ENCODE measurements around the gene CRBN. TPM values are rescaled to one million over a fixed set of nuclear protein-coding genes. Genes with fewer than 3 reads are reported as not detected.

CRBN gene
- total RNA-seq (2014; rRNA removed; shearing (Covaris generic)): 48.8 and 69.6 TPM in 2 replicates
- 41.1 and 45.7 TPM in 2 replicates for polyA plus RNA-seq (2016; fragmentation: Nextera tagmentation; extraction: Ambion mirVana)

DNA sequence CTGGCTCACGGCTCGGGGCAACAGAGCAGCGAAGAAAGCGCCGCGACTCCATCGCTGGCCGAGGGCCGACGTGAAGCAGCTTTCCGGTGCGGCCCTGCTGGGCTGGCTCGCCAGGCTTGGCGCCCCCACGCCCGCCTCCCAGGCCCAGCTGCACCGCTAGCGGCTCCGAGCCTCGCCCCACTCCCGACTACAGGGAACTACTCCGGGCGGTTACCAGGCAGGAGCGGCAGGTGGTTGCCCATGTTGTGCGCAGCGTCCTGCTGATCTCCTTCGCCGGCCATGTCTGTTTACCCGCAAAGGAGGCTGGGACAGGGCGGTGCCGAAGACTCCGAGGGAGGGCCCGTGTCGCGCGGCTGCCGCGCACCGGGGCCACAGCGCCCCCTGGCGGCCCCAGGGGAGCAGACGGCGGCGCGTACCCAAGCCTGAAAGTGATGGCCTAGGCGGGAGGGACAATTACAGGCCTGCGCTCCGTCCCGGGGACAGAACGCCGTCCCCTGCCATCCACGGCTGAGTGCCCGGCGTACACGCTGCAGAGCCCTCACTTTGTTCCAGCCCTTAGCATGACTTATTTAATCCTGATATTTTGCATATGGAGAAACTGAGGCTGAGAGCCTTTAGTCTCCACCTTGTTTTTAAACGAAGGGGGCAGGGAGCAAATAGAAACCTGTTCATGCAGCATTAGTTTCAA, at the start of gene CRBN:
TSS of gene CRBN (minus strand) at position 285 of the 688 bp plus-strand sequence. CDS start at position 281, 4 bp downstream.
- H3K27ac ChIP-seq: peak within 1 kb of the TSS; percentile 23; the same call in 1 of the 2 replicates
- H3K27me3 ChIP-seq (replicated peaks; ENCODE audit: insufficient read depth): no peaks in the 10 kb centered on the region
- no peaks in the 10 kb centered on the region for H3K9me3 ChIP-seq (ENCODE audit: low read depth)
- H4K20me1 ChIP-seq (ENCODE audit: insufficient read depth): peaks cover 10% of the 10 kb centered on the region; the same call in 1 of the 2 replicates
- peak within 1 kb of the TSS; percentile 95 for H3K9ac ChIP-seq
- peak within 1 kb of the TSS; percentile 88 for H3K4me3 ChIP-seq
- peak; percentile 94 for DNase-seq
- peak within 1 kb of the TSS; percentile 98 for H3K4me2 ChIP-seq (ENCODE audit: unreplicated experiment)
- H3K9me2 ChIP-seq (ENCODE audit: insufficient read depth): no peaks in the 10 kb centered on the region
- WGBS, 2 experiments (ENCODE audit: low coverage in 1 of 2, low lambda C conversion rate in 2 of 2, missing lambda C conversion rate in 2 of 2): 0 to 1% methylated on average over 53 to 56 of the region's 56 CpGs
- no peaks in the 10 kb centered on the region for H3K36me3 ChIP-seq (ENCODE audit: low read depth)
- H2AFZ ChIP-seq: peak within 1 kb of the TSS; percentile 76
- no peak for TF ChIP-seq EZH2 (IDR thresholded peaks at IDR 0.05; ENCODE audit: insufficient read depth, poor library complexity, severe bottlenecking)
- TF ChIP-seq EZH2phosphoT487 (IDR thresholded peaks at IDR 0.05; ENCODE audit: insufficient read depth, low read depth): no peak
- H3F3A ChIP-seq (ENCODE audit: insufficient read depth): peaks cover 6% of the 10 kb centered on the region
- in situ Hi-C loops (cut with MboI): no loop called here
- peaks cover 24% of the 10 kb centered on the region for H3K4me1 ChIP-seq (ENCODE audit: insufficient read depth)
- H3K79me2 ChIP-seq (ENCODE audit: insufficient read depth): peaks cover 46% of the 10 kb centered on the region

- in situ Hi-C loops (cut with MboI): no loop called here
- Histone ChIP-seq H3K9ac (no peak overlapping the region), H3K27me3 (replicated peaks; ENCODE audit: insufficient read depth) (no peaks in the 10 kb centered on the region), H3K4me3 (no peak overlapping the region), H3K27ac (no peak overlapping the region), H2AFZ (no peak overlapping the region), H3K9me2 (ENCODE audit: insufficient read depth) (no peaks in the 10 kb centered on the region), H3K79me2 (ENCODE audit: insufficient read depth) (no peaks in the 10 kb centered on the region), H3K4me2 (ENCODE audit: unreplicated experiment) (no peak overlapping the region), H3F3A (ENCODE audit: insufficient read depth) (no peaks in the 10 kb centered on the region), H3K9me3 (ENCODE audit: low read depth) (no peaks in the 10 kb centered on the region), H4K20me1 (ENCODE audit: insufficient read depth) (no peaks in the 10 kb centered on the region), H3K4me1 (ENCODE audit: insufficient read depth) (no peaks in the 10 kb centered on the region), H3K36me3 (ENCODE audit: low read depth) (no peaks in the 10 kb centered on the region)
- DNase-seq: no peak
- TF ChIP-seq EZH2phosphoT487 (IDR thresholded peaks at IDR 0.05; ENCODE audit: insufficient read depth, low read depth) (no peak), EZH2 (IDR thresholded peaks at IDR 0.05; ENCODE audit: insufficient read depth, poor library complexity, severe bottlenecking) (no peak)
- WGBS, 2 experiments (ENCODE audit: low coverage in 1 of 2, low lambda C conversion rate in 2 of 2, missing lambda C conversion rate in 2 of 2): 8 to 11% methylated on average over 1 of the region's 1 CpG
Measured at GRCh38 chr3:3227640-3228039, 48.1 kb upstream of the CRBN start.

- Histone ChIP-seq H3K4me1 (ENCODE audit: insufficient read depth) (no peaks in the 10 kb centered on the region), H3K36me3 (ENCODE audit: low read depth) (no peaks in the 10 kb centered on the region), H4K20me1 (ENCODE audit: insufficient read depth) (no peaks in the 10 kb centered on the region), H3K27me3 (replicated peaks; ENCODE audit: insufficient read depth) (no peaks in the 10 kb centered on the region), H3F3A (ENCODE audit: insufficient read depth) (no peaks in the 10 kb centered on the region), H3K27ac (no peak overlapping the region), H3K4me2 (ENCODE audit: unreplicated experiment) (no peak overlapping the region), H3K4me3 (no peak overlapping the region), H2AFZ (no peak overlapping the region), H3K79me2 (ENCODE audit: insufficient read depth) (no peaks in the 10 kb centered on the region), H3K9ac (no peak overlapping the region), H3K9me2 (ENCODE audit: insufficient read depth) (no peaks in the 10 kb centered on the region), H3K9me3 (ENCODE audit: low read depth) (no peaks in the 10 kb centered on the region)
- in situ Hi-C loops (cut with MboI): no loop called here
- WGBS, 2 experiments (ENCODE audit: low coverage in 1 of 2, low lambda C conversion rate in 2 of 2, missing lambda C conversion rate in 2 of 2): 25 to 44% methylated on average over 2 of the region's 2 CpGs
- TF ChIP-seq EZH2phosphoT487 (IDR thresholded peaks at IDR 0.05; ENCODE audit: insufficient read depth, low read depth) (no peak), EZH2 (IDR thresholded peaks at IDR 0.05; ENCODE audit: insufficient read depth, poor library complexity, severe bottlenecking) (no peak)
- no peak for DNase-seq
Measured at GRCh38 chr3:3221528-3221927, 42.0 kb upstream of the CRBN start.

DNA sequence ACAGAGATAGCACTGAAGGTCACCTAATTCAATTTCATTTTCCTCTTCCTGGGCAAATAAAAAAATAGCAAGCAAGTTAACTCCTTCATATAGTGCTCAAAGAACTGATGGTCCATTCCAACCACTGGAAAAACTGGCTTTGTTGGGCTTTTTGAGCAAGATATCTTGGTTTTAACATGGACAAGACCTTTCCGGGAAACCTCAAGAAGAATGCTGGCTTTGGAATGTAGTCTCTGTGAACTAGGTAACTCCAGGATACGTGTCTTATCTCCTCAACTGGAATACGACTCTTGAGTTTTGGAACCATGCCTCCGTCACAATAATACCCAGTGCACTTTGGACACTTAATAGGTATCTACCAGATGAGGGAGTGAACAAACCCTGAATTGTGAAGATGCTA, 36.9 kb upstream of the CRBN start:
- Histone ChIP-seq H3F3A (ENCODE audit: insufficient read depth) (no peaks in the 10 kb centered on the region), H3K9me2 (ENCODE audit: insufficient read depth) (no peaks in the 10 kb centered on the region), H3K27me3 (replicated peaks; ENCODE audit: insufficient read depth) (no peaks in the 10 kb centered on the region), H4K20me1 (ENCODE audit: insufficient read depth) (no peaks in the 10 kb centered on the region), H3K4me1 (ENCODE audit: insufficient read depth) (no peaks in the 10 kb centered on the region), H3K9me3 (ENCODE audit: low read depth) (no peaks in the 10 kb centered on the region), H3K36me3 (ENCODE audit: low read depth) (no peaks in the 10 kb centered on the region), H3K4me2 (ENCODE audit: unreplicated experiment) (no peak overlapping the region), H3K4me3 (no peak overlapping the region), H2AFZ (no peak overlapping the region), H3K79me2 (ENCODE audit: insufficient read depth) (no peaks in the 10 kb centered on the region), H3K9ac (no peak overlapping the region), H3K27ac (no peak overlapping the region)
- WGBS, 2 experiments (ENCODE audit: low coverage in 1 of 2, low lambda C conversion rate in 2 of 2, missing lambda C conversion rate in 2 of 2): 46 to 50% methylated on average over 4 of the region's 4 CpGs
- TF ChIP-seq EZH2phosphoT487 (IDR thresholded peaks at IDR 0.05; ENCODE audit: insufficient read depth, low read depth) (no peak), EZH2 (IDR thresholded peaks at IDR 0.05; ENCODE audit: insufficient read depth, poor library complexity, severe bottlenecking) (no peak)
- no peak for DNase-seq
- in situ Hi-C loops (cut with MboI): no loop called here
